ENCODE results near the gene MYH10. TPM values are rescaled to one million over a fixed set of nuclear protein-coding genes. Genes with fewer than 3 reads are reported as not detected.

MYH10 gene
- total RNA-seq, 1 donor from 2014 or later, result 218 TPM

- Mint-ChIP-seq H3K4me3 (ENCODE audit: unreplicated experiment) (no peak overlapping the region), H3K27ac (ENCODE audit: unreplicated experiment) (no peak overlapping the region), H3K36me3 (ENCODE audit: unreplicated experiment) (no peaks in the 10 kb centered on the region), H3K4me1 (ENCODE audit: low read depth, unreplicated experiment) (no peaks in the 10 kb centered on the region), H3K9me3 (ENCODE audit: unreplicated experiment) (peaks cover 3% of the 10 kb centered on the region), H3K27me3 (ENCODE audit: unreplicated experiment) (no peaks in the 10 kb centered on the region)
- DNase-seq, result no peak
- no peak for TF ChIP-seq CTCF (IDR thresholded peaks at IDR 0.05; ENCODE audit: partially characterized antibody, unreplicated experiment)
These were observed 19.6 kb upstream of the MYH10 start for GRCh38 chr17:8650119-8650499.

DNA sequence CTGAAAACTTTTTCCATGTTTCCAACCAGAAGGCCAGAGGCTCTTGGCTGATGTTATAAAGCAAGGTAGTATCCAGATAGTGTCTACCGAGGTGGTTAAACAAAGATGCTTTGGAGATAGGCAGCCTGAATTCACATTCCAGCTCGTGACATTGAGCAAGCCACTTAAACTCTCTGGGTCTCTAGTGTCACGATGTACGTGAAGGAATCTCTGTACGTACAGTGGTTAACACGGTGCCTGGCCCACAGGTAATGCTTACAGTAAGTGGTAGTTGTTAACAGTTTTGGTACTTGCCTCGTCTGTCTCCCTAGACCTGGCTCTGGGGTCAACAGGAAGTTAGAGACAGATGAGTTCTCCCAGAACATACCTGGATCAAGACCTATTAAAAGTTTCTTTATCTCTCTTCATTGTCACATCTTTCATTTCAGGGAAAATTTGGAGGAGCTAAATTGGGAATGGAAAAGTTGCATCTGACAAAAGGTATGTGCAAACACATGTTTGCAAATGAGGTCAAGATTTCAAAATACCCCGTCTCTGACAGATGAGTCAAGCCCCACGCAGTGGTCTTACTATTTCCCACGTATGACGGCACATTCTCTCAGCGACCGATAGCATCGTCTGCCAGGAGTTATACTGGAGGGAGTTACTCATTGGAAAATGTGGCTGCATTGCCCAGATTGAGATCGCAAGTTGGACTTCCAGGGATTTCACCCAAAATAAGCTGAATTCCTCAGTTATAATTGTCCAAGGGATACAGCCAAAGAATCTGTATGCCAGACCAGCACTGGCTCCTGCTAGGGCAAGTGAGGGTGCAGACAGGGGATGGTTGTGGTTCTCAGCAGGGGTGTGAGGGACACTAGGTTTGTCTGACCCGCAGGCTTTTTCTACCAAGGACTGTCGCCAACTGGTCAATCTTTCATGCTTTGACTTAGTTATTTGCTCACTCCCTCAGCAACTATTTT is 18.9 kb upstream of the MYH10 start:
- Mint-ChIP-seq H3K9me3 (ENCODE audit: unreplicated experiment) (peaks cover 3% of the 10 kb centered on the region), H3K4me3 (ENCODE audit: unreplicated experiment) (no peak overlapping the region), H3K27me3 (ENCODE audit: unreplicated experiment) (no peaks in the 10 kb centered on the region), H3K36me3 (ENCODE audit: unreplicated experiment) (no peaks in the 10 kb centered on the region), H3K27ac (ENCODE audit: unreplicated experiment) (no peak overlapping the region), H3K4me1 (ENCODE audit: low read depth, unreplicated experiment) (no peaks in the 10 kb centered on the region)
- DNase-seq, result no peak
- TF ChIP-seq CTCF (IDR thresholded peaks at IDR 0.05; ENCODE audit: partially characterized antibody, unreplicated experiment), result no peak

DNA sequence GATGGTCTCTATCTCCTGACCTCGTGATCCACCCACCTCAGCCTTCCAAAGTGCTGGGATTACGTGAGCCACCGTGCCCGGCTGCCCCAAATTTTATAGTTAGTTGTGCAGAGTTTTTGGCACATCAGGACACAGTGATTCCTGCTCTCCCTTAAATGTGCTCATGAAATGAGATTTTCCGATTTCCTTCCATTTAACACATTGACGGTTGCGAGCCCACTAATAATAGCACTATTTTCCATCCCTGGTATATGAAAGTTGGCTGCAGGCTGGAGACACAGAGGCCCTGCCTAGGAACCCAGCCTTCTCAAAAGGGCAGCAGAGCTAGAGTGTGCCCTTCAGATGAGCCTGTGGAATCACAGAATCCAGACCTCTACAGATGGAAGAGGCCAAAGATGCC is 17.4 kb upstream of the MYH10 start:
- H3K36me3 Mint-ChIP-seq (ENCODE audit: unreplicated experiment), result no peaks in the 10 kb centered on the region
- no peaks in the 10 kb centered on the region for H3K4me1 Mint-ChIP-seq (ENCODE audit: low read depth, unreplicated experiment)
- DNase-seq, result no peak
- peaks cover 3% of the 10 kb centered on the region for H3K9me3 Mint-ChIP-seq (ENCODE audit: unreplicated experiment)
- no peaks in the 10 kb centered on the region for H3K27me3 Mint-ChIP-seq (ENCODE audit: unreplicated experiment)
- H3K4me3 Mint-ChIP-seq (ENCODE audit: unreplicated experiment), result no peak overlapping the region
- TF ChIP-seq CTCF (IDR thresholded peaks at IDR 0.05; ENCODE audit: partially characterized antibody, unreplicated experiment), result no peak
- no peak overlapping the region for H3K27ac Mint-ChIP-seq (ENCODE audit: unreplicated experiment)

DNA sequence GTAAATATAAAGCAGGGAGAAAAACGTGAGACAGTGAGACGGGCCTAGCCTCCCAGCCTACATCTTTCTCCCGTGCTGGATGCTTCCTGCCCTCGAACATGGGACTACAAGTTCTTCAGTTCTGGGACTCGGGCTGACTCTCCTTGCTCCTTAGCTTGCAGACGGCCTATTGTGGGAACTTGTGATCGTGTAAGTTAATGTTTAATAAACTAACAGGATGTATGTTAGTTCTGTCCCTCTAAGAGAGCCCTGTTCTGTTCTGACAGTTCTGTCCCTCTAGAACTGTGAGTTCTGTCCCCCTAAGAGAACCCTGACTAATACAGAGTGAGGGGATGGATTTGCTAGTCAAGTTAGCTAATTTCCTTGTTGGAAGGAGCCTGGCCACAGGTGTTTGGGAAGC is 16.7 kb upstream of the MYH10 start:
- Mint-ChIP-seq H3K36me3 (ENCODE audit: unreplicated experiment) (no peaks in the 10 kb centered on the region), H3K27me3 (ENCODE audit: unreplicated experiment) (no peaks in the 10 kb centered on the region), H3K4me3 (ENCODE audit: unreplicated experiment) (no peak overlapping the region), H3K9me3 (ENCODE audit: unreplicated experiment) (peaks cover 3% of the 10 kb centered on the region), H3K4me1 (ENCODE audit: low read depth, unreplicated experiment) (no peaks in the 10 kb centered on the region), H3K27ac (ENCODE audit: unreplicated experiment) (no peak overlapping the region)
- DNase-seq, result no peak
- no peak for TF ChIP-seq CTCF (IDR thresholded peaks at IDR 0.05; ENCODE audit: partially characterized antibody, unreplicated experiment)

- Mint-ChIP-seq H3K4me1 (ENCODE audit: low read depth, unreplicated experiment) (no peaks in the 10 kb centered on the region), H3K27me3 (ENCODE audit: unreplicated experiment) (no peaks in the 10 kb centered on the region), H3K36me3 (ENCODE audit: unreplicated experiment) (no peaks in the 10 kb centered on the region), H3K9me3 (ENCODE audit: unreplicated experiment) (peaks cover 1% of the 10 kb centered on the region), H3K27ac (ENCODE audit: unreplicated experiment) (no peak overlapping the region), H3K4me3 (ENCODE audit: unreplicated experiment) (no peak overlapping the region)
- DNase-seq, result no peak
- TF ChIP-seq CTCF (IDR thresholded peaks at IDR 0.05; ENCODE audit: partially characterized antibody, unreplicated experiment), result no peak
These were observed 14.0 kb upstream of the MYH10 start for GRCh38 chr17:8644507-8644902.

Data from glutamatergic neuron (in vitro differentiated cells).